ENCODE data around the gene DYNC1I1. TPM values are rescaled to one million over a fixed set of nuclear protein-coding genes. Genes with fewer than 3 reads are reported as not detected.

Gene DYNC1I1
- total and polyA plus RNA-seq, 2 donors (not counting 3 experiments of a cell fraction or from before 2014, with no cell fraction given), result 1.8 to 3.6 TPM

- dilution Hi-C loops (cut with MboI; ENCODE audit: extremely low pct_ligation_motif_present, low sequenced_read_pairs), result no loop called here
- Histone ChIP-seq H3K36me3 (ENCODE audit: control insufficient read depth in 2 of 2, extremely low read depth in 1 of 2, insufficient read depth in 2 of 2, low read length in 2 of 2) (no peaks in the 10 kb centered on the region), H3K9ac (replicated peaks; ENCODE audit: extremely low read depth, insufficient read depth, low read length) (no peak overlapping the region), H3K9me3 (replicated peaks; ENCODE audit: control insufficient read depth, insufficient read depth, low read length) (no peaks in the 10 kb centered on the region), H3K27ac (ENCODE audit: insufficient read depth, low read depth, low read length) (no peak overlapping the region), H4K20me1 (replicated peaks; ENCODE audit: control insufficient read depth, extremely low read depth, insufficient read depth, low read length) (no peaks in the 10 kb centered on the region), H3K9me1 (replicated peaks; ENCODE audit: control insufficient read depth, extremely low read depth, insufficient read depth, low read length) (no peaks in the 10 kb centered on the region), H3K79me2 (ENCODE audit: control insufficient read depth, insufficient read depth, low read length) (no peaks in the 10 kb centered on the region), H3K4me3 (replicated peaks in 1 of 3; ENCODE audit: insufficient read depth in 1 of 3, low read depth in 1 of 3, low read length in 3 of 3) (no peak overlapping the region), H3K27me3 (ENCODE audit: control insufficient read depth in 2 of 2, insufficient read depth in 2 of 2, low read length in 2 of 2) (no peaks in the 10 kb centered on the region), H3K4me2 (ENCODE audit: insufficient read depth, low read length) (no peak overlapping the region), H2AFZ (ENCODE audit: low read depth, low read length) (no peak overlapping the region), H3K4me1 (ENCODE audit: control insufficient read depth, extremely low read depth, insufficient read depth, low read length) (peaks cover 3% of the 10 kb centered on the region)
- FAIRE-seq, result no peak
- no peak for TF ChIP-seq EZH2 (IDR thresholded peaks at IDR 0.05; ENCODE audit: borderline replicate concordance, low read depth, low read length, severe bottlenecking)
- TF ChIP-seq JUN (IDR thresholded peaks at IDR 0.05; ENCODE audit: borderline replicate concordance, insufficient read depth, insufficient read length, low read depth), result no peak
- no peak for TF ChIP-seq FOS (IDR thresholded peaks at IDR 0.05; ENCODE audit: borderline replicate concordance, insufficient read depth, low read length)
- TF ChIP-seq, protein P1, sequence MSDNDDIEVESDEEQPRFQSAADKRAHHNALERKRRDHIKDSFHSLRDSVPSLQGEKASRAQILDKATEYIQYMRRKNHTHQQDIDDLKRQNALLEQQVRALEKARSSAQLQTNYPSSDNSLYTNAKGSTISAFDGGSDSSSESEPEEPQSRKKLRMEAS (IDR thresholded peaks at IDR 0.05; ENCODE audit: insufficient read depth, insufficient read length), result no peak
- no peak for TF ChIP-seq MYC (IDR thresholded peaks at IDR 0.05; ENCODE audit: low read depth, low read length)
- no peak for TF ChIP-seq GATA2 (IDR thresholded peaks at IDR 0.05; ENCODE audit: insufficient read depth, insufficient read length, low read depth, low read length)
- no peak for TF ChIP-seq POLR2AphosphoS5 (IDR thresholded peaks at IDR 0.05; ENCODE audit: insufficient read depth, low read depth, low read length)
- no peak for TF ChIP-seq CTCF (IDR thresholded peaks at IDR 0.05; ENCODE audit: extremely low read depth in 1 of 2, insufficient read depth in 1 of 2, low read depth in 1 of 2, low read length in 2 of 2)
- no peak for TF ChIP-seq POLR2A (IDR thresholded peaks at IDR 0.05; ENCODE audit: low read depth, low read length)
- intact Hi-C loops (cut with micrococcal nuclease), result no loop called here
- DNase-seq (ENCODE audit: low read depth, low spot score), result no peak
- CTCF ChIA-PET, result no interaction called here
- POLR2A ChIA-PET, result no interaction called here
- BruUV-seq (replicated peaks), result no TSS peak
Observed at GRCh38 chr7:96121752-96122151, 349.4 kb downstream of the DYNC1I1 start.
